Skeletal muscle satellite cell (primary cell): Measurements from ENCODE around the gene KIF4A.

Experiments used
- H3K27me3 ChIP-seq: 2 replicates; pipeline ENCODE4 v1.7.0; 2013; ENCODE audit warnings: low read length; ENCODE audit not compliant: control insufficient read depth, insufficient read depth
- H3K36me3 ChIP-seq: 2 replicates; pipeline ENCODE4 v1.7.0; 2013; ENCODE audit warnings: mild to moderate bottlenecking, control low read depth, low read length; ENCODE audit not compliant: insufficient read depth
- H3K4me1 ChIP-seq: 2 replicates; pipeline ENCODE4 v1.7.0; 2013; ENCODE audit warnings: low read length; ENCODE audit not compliant: control insufficient read depth, insufficient read depth
- H3K4me2 ChIP-seq: 2 replicates; pipeline ENCODE4 v1.7.0; 2013; ENCODE audit warnings: mild to moderate bottlenecking, low read length
- H3K4me3 ChIP-seq: 2 replicates; pipeline ENCODE4 v1.7.0; 2013; ENCODE audit warnings: low read length
- H3K9ac ChIP-seq: 2 replicates; pipeline ENCODE4 v1.7.0; 2013; ENCODE audit warnings: mild to moderate bottlenecking, low read depth, low read length, moderate library complexity
- H3K9me3 ChIP-seq: replicated peaks from 2 replicates; pipeline ENCODE4 v1.7.0; 2013; ENCODE audit warnings: mild to moderate bottlenecking, control low read depth, low read length

KIF4A gene

DNA sequence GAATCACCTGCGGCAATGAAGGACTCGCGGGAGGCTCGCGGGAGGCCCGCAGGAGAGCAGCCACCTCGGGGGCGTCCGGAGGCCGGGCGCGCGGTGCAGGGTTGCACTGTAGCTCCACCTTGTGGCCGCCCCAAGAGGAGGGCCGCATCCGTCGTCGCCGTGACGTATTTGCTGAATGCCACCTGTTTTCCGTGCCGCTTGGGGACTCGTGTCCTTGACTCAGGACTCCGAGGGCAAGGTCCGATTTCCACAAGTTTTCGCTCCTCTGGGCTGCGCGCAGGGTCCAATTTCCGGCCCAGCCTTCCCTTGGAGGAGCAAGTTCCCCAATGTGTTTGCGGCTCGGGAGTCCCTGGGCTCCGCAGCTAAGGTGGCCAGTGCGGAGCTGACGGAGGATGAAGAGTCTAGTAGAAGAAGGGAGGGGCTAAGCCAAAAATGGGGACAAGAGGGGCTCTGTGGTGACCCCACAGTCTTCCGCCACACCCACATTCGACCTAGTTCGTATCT lies 144.0 kb downstream of the KIF4A start:
- Histone ChIP-seq H3K27me3 (no peaks in the 10 kb centered on the region), H3K9ac (peak overlapping the region; percentile 91), H3K9me3 (no peaks in the 10 kb centered on the region), H3K4me2 (peak overlapping the region; percentile 96), H3K4me3 (peak overlapping the region; percentile 83), H3K36me3 (no peaks in the 10 kb centered on the region), H3K4me1 (peaks cover 31% of the 10 kb centered on the region)

DNA sequence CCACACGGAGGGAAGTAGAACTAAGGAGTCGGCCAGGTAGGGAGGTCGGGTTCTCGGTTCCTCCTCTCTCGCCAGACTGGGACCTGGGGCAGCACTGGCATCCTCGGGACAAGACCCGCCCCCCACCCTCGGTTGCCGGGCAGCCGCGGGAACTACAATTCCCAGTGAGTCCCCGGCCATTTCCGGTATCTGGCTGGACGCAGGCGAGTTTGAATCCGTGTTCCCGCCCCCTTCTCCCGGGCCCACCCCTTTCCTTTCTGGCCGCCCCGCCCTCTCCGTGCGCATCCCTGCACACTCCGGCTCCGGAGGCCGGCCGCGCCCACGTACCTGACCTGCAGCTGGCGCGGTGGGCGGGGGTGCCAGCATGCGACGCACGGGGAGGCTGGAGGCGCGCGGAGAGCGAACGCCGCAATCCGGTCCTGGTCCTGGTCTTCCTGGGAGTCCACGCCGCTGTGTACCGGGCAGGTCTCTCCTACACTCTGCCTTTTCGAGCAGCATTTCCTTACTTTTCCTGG lies 144.5 kb downstream of the KIF4A start:
- Histone ChIP-seq H3K9me3 (no peaks in the 10 kb centered on the region), H3K27me3 (no peaks in the 10 kb centered on the region), H3K36me3 (no peaks in the 10 kb centered on the region), H3K4me1 (peaks cover 36% of the 10 kb centered on the region), H3K4me2 (peak overlapping the region; percentile 96), H3K9ac (peak overlapping the region; percentile 91), H3K4me3 (peak overlapping the region; percentile 83)

DNA sequence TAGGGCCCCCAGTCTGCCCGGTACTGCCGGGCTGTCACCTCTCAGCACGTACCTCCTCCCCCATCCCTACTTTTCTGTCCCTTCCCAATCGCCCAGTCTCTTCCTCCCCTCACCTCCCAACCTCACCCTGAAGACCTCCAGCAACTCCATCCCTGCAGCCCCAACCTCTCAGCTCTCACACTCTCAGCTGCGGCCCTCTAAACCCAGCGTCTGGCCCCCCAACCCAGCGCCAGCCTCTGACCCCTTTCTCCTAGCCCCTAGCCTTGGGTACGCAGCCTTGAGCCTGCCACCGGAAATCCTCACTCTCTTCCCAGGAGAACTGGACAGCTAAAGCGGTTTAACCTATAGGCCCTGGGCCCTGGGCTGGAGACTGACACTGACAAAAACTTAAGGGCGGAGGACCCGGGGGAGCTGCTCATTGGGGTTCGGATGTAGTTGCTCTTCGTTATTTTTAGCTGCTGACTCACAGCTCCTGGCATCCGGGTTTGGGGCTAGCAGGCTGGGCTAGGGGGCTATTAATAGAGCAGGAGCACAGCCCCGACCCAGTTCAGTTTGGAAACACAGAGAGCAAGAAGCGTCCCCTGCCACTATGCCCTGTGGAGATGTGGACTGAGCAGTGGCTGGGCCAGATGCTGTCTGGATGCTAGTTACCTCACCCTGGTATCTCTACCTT lies 145.1 kb downstream of the KIF4A start:
- Histone ChIP-seq H3K9ac (peak overlapping the region; percentile 91), H3K36me3 (no peaks in the 10 kb centered on the region), H3K4me2 (peak overlapping the region; percentile 96), H3K9me3 (no peaks in the 10 kb centered on the region), H3K4me1 (peaks cover 36% of the 10 kb centered on the region), H3K27me3 (no peaks in the 10 kb centered on the region), H3K4me3 (peak overlapping the region; percentile 83)

DNA sequence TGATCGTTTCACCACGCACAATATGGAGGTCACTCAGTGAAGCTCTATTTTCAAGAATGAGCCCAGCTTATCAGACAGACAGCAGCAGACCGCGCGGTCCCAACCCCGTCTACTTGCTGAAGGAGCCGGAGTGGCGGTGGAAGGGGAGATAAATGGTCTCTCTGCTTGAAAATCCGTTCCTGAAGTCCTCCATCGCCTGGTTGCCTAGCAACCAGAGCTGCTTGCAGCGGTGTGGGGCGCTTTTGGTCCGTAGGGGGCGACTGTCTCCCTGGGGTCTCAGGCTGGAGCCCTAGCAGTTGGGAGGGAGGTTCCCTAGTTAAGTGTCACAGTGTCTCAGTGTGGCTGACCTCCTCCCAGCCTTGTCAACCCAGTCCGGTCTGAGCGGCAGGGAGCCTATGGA lies 146.4 kb downstream of the KIF4A start:
- Histone ChIP-seq H3K27me3 (no peaks in the 10 kb centered on the region), H3K9me3 (no peaks in the 10 kb centered on the region), H3K9ac (no peak overlapping the region), H3K4me3 (no peak overlapping the region), H3K36me3 (no peaks in the 10 kb centered on the region), H3K4me1 (peaks cover 36% of the 10 kb centered on the region), H3K4me2 (no peak overlapping the region)

DNA sequence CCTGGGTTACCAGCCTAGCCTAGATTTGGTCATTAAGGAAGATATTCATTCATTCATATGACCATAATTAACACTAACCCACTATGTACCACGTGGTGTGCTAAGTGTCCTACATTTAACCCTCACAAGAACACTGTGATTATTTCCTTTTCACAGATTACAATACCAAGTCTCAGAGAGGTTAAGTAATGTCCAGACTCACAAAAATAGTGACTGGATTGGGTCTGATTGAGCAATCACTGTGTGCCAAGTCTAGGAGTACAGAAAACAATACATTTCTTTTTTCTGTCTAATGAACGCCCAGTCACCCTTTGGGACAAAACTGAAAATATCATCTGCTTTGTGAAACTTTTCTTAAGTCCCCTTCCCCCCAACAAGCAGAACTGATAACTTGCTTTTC lies 147.1 kb downstream of the KIF4A start:
- no peaks in the 10 kb centered on the region for H3K36me3 ChIP-seq
- H3K4me3 ChIP-seq: no peak overlapping the region
- no peaks in the 10 kb centered on the region for H3K9me3 ChIP-seq
- no peaks in the 10 kb centered on the region for H3K27me3 ChIP-seq
- peaks cover 36% of the 10 kb centered on the region for H3K4me1 ChIP-seq
- H3K4me2 ChIP-seq: no peak overlapping the region
- H3K9ac ChIP-seq: no peak overlapping the region

DNA sequence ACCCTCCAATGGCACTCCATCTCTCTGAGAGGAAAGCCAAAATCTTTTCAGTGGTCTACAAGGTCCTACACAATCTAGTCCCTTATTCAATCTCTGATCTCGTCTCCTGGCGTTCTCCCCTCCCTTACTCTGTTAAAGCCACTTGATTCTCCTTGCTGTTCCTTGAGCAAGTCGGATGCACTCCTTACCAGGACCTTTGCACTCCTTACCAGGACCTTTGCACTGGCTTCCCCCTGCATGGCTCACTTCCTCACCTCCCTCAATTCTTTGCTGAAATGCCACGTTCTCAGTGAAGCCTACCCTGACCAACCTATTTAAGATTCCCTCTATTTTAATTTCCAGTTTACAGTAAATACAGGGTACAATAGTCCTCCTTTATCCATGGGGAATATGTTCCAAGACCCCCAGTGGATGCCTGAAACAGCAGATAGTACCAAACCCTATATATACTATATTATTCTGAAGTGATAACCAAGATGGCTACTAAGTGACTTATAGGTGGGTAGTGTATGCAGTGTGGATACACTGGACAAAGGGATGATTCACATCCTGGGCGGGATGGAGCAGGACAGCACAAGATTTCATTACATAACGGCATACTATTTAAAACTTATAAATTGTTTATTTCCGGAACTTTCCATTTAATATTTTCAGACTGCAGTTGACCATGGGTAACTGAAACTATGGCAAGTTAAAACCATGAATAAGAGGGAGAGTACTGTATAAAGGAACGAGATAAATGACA lies 148.2 kb downstream of the KIF4A start:
- Histone ChIP-seq H3K4me1 (peaks cover 36% of the 10 kb centered on the region), H3K4me3 (no peak overlapping the region), H3K9ac (no peak overlapping the region), H3K9me3 (no peaks in the 10 kb centered on the region), H3K36me3 (no peaks in the 10 kb centered on the region), H3K27me3 (peaks cover 3% of the 10 kb centered on the region), H3K4me2 (no peak overlapping the region)

DNA sequence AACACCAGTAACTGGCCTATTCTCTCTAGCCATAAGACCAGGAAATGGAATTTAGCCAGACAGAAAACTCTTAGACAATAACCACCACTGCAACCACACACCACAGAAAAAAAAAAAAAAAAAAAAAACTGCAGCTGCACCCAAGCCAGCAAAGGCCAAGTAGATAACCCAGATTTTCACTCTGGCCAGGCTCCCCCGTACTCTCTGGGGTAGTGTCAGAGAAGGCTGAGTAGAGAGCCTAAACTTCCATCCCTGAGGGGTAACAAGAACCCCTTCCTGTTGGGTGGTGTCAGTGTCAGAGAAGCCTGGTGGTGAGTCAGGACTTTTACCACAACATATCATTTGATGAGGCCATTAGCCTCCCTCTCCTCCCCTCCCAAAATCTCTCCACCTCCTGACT lies 149.1 kb downstream of the KIF4A start:
- H3K4me2 ChIP-seq: no peak overlapping the region
- no peak overlapping the region for H3K4me3 ChIP-seq
- peaks cover 7% of the 10 kb centered on the region for H3K27me3 ChIP-seq
- H3K4me1 ChIP-seq: peaks cover 36% of the 10 kb centered on the region
- H3K9ac ChIP-seq: no peak overlapping the region
- no peaks in the 10 kb centered on the region for H3K36me3 ChIP-seq
- no peaks in the 10 kb centered on the region for H3K9me3 ChIP-seq

DNA sequence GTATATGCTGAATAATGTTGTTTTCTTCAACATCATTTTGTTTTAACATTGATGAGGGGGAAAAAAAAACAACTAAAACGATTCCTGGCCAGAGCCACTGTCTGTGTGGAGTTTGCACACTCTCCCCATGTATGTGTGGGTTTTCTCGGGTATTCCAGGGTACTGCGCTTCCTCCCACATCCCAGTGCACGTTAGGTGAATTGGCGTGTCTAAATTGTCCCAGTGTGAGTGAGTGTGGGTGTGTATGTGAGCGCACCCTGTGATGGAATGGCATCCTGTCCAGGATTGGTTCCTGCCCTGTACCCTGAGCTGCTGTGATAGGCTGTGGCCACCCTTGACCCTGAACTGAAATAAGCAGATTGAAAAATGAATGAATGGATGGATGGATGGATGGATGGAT lies 152.3 kb downstream of the KIF4A start:
- H3K4me1 ChIP-seq: peaks cover 16% of the 10 kb centered on the region
- no peak overlapping the region for H3K4me3 ChIP-seq
- no peaks in the 10 kb centered on the region for H3K9me3 ChIP-seq
- peaks cover 28% of the 10 kb centered on the region for H3K27me3 ChIP-seq
- H3K36me3 ChIP-seq: no peaks in the 10 kb centered on the region
- H3K9ac ChIP-seq: no peak overlapping the region
- H3K4me2 ChIP-seq: no peak overlapping the region

DNA sequence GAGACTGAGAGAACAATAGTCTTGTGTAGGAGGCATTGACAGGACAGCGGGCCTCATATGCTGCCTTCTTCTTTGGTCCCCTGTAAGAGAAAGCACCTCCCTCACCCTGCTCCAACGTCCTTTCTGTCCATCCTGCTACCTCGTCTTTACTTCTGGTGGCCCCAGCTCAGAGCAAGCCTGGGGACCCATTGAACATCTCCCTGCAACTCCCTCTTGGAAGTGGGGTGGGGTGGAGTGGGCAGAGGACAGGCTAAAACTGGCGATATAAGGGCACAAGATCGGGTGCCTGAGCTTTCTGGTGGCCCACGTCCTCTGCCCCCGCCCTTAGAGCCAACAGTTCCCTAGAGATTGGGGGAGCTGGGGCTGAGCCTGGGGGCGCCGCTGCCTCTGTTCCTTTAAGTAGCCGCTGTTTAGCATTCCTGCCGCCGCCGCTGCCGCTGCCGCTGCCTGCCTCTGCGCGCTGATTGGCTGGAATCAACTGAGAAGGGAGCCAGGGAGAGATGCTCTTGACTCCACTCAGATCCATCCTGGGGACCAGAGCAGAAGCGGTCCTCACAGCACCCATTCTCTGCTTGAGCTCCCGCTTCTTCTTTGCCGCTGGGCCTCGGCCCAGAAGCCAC lies 154.5 kb downstream of the KIF4A start, which contains the start of gene DLG3:
TSS of gene DLG3 (plus strand) at position 510 of the 620 bp plus-strand sequence. CDS start 367 bp downstream, outside the sequence.
- H3K9ac ChIP-seq: no peak within 1 kb of the TSS
- peak within 1 kb of the TSS; percentile 49 for H3K4me3 ChIP-seq
- no peaks in the 10 kb centered on the region for H3K9me3 ChIP-seq
- H3K4me2 ChIP-seq: peak within 1 kb of the TSS; percentile 65
- H3K36me3 ChIP-seq: no peaks in the 10 kb centered on the region
- peaks cover 32% of the 10 kb centered on the region for H3K27me3 ChIP-seq
- peaks cover under 1% of the 10 kb centered on the region for H3K4me1 ChIP-seq

DNA sequence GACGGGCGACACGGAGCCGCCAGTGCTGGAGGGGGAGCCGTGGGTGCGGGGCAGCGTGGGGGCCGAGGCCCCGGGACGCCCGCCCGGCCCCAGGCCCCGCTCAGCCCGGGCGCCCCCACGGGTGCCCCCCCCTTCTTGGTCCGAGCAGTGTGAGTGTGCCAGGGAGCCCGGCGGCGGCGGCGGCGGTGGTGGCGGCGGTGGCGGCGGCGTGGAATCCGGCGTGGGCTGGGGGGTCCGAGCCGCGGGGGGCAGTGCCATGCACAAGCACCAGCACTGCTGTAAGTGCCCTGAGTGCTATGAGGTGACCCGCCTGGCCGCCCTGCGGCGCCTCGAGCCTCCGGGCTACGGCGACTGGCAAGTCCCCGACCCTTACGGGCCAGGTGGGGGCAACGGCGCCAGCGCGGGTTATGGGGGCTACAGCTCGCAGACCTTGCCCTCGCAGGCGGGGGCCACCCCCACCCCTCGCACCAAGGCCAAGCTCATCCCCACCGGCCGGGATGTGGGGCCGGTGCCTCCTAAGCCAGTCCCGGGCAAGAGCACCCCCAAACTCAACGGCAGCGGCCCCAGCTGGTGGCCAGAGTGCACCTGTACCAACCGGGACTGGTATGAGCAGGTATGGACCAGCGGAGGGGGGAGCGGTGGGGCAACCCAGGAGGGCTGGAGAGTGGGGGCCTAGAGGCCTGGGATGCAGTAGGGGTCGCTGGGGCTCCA lies 155.2 kb downstream of the KIF4A start:
- Histone ChIP-seq H3K27me3 (peaks cover 32% of the 10 kb centered on the region), H3K4me1 (no peaks in the 10 kb centered on the region), H3K9ac (no peak overlapping the region), H3K9me3 (no peaks in the 10 kb centered on the region), H3K4me3 (peak overlapping the region; percentile 49), H3K4me2 (peak overlapping the region; percentile 65), H3K36me3 (no peaks in the 10 kb centered on the region)

DNA sequence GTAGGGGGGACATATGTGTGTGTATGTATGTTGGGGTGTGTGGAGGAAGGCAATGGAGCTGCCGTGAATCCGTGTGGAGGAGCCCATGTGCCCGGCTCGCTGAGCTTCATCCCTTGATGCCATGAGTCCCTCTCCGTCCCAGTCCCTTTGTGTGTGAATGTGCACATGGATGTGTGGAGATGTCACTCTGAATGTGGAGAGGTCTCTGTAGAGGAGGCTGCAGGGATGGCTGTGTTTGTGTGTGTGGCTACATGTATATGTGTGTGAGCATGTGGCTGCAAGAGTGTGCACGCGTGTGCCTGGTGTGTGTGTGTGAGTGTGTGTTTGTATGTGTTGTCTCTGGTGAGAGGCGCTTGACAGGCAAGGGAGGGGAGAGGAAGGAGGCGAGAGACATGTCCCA lies 156.0 kb downstream of the KIF4A start:
- no peak overlapping the region for H3K9ac ChIP-seq
- H3K4me1 ChIP-seq: no peaks in the 10 kb centered on the region
- no peak overlapping the region for H3K4me3 ChIP-seq
- H3K4me2 ChIP-seq: no peak overlapping the region
- H3K27me3 ChIP-seq: peaks cover 32% of the 10 kb centered on the region
- H3K36me3 ChIP-seq: no peaks in the 10 kb centered on the region
- H3K9me3 ChIP-seq: no peaks in the 10 kb centered on the region
